Esophagus squamous epithelium (tissue), 4 donors: ENCODE results near the gene NFKBIB.

Experiments
- POLR2A ChIP-seq, 4 donors: fragments of 450-650 bp; IDR thresholded peaks; one replicate each; pipeline ENCODE4 v1.6.1; 2017; ENCODE audit warnings: antibody characterized with exemption in 4 of 4, mild to moderate bottlenecking in 4 of 4, moderate library complexity in 3 of 4
- TF ChIP-seq, protein P1 (sequence below), 6 experiments: fragments of 450-650 bp in 4 of 6; fragments of 200-600 bp in 2 of 6; sonication (generic) in 2 of 6; IDR thresholded peaks; one replicate each; pipeline ENCODE4 v1.5.1; 2016 to 2019; ENCODE audit warnings: antibody characterized with exemption in 6 of 6, mild to moderate bottlenecking in 4 of 6, moderate library complexity in 4 of 6

DNA sequence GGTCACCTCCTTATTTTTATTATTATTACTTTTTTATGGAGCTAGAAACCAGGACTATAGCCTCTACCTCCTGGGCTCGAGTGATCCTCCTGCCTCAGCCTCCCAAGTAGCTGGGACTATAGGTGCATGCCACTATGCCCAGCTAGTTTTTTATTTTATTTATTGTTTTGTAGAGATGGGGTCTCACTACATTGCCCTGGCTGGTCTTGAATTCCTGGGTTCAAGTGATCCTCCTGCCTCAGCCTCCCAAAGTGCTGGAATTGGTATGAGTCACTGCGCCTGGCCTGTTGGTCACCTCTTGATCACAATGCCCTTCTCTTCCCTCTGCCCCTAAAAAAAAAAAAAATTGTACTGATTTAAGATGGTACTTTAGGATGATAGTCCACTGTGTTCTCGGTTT is 51.4 kb downstream of the NFKBIB start:
- TF ChIP-seq, protein P1, sequence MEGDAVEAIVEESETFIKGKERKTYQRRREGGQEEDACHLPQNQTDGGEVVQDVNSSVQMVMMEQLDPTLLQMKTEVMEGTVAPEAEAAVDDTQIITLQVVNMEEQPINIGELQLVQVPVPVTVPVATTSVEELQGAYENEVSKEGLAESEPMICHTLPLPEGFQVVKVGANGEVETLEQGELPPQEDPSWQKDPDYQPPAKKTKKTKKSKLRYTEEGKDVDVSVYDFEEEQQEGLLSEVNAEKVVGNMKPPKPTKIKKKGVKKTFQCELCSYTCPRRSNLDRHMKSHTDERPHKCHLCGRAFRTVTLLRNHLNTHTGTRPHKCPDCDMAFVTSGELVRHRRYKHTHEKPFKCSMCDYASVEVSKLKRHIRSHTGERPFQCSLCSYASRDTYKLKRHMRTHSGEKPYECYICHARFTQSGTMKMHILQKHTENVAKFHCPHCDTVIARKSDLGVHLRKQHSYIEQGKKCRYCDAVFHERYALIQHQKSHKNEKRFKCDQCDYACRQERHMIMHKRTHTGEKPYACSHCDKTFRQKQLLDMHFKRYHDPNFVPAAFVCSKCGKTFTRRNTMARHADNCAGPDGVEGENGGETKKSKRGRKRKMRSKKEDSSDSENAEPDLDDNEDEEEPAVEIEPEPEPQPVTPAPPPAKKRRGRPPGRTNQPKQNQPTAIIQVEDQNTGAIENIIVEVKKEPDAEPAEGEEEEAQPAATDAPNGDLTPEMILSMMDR (IDR thresholded peaks at IDR 0.05) = no peak
- TF ChIP-seq POLR2A (IDR thresholded peaks at IDR 0.05) = no peak
